HepG2 (cell line): ENCODE measurements around the gene TH. TPM values are rescaled to one million over a fixed set of nuclear protein-coding genes. Genes with fewer than 3 reads are reported as not detected.

Experiments
- ATAC-seq: fragments of 200-7000 bp; cut with Tn5 transposase; 3 replicates; pipeline ENCODE4 v1.9.1; 2020; ENCODE audit warnings: mild to moderate bottlenecking, moderate library complexity
- BruUV-seq: library from RNA; stranded (reverse); fragments of 400-500 nt; replicated peaks from 2 replicates; lab custom pipeline; 2021; lab: Mats Ljungman, UMichigan
- CTCF ChIA-PET: fragments of 300-600 bp; formaldehyde crosslinking; extraction: SDS; loops from one replicate; lab custom pipeline; 2021; ENCODE audit warnings: low total read pairs, inconsistent platforms, low intra/inter-chr PET ratio; lab: Yijun Ruan, JAX
- POLR2A ChIA-PET: fragments of 350-600 bp; sonication (Branson Sonifier 250); formaldehyde crosslinking; loops from one replicate; lab custom pipeline; 2020; ENCODE audit warnings: antibody characterized with exemption, inconsistent platforms; lab: Yijun Ruan, JAX
- DNase-seq: peaks from one replicate; pipeline ENCODE4 v3.0.0-alpha.2; 2015; ENCODE audit warnings: low spot score
- FAIRE-seq: peaks from 3 replicates; lab custom pipeline; 2011; peaks lifted over from hg19 to GRCh38; lab: Jason Lieb, UNC
- H2AFZ ChIP-seq: one replicate; pipeline ENCODE4 v1.6.1; 2011; ENCODE audit warnings: low read length, inconsistent platforms
- H3K27ac ChIP-seq: fragments of 300-600 bp; 3 replicates; pipeline ENCODE4 v1.8.0; 2011; ENCODE audit warnings: mixed run types, mild to moderate bottlenecking, mixed read lengths, low read length, inconsistent platforms; ENCODE audit not compliant: insufficient read depth; ENCODE audit errors: extremely low read length
- H3K27me3 ChIP-seq, 2 experiments: fragments of 200-600 bp in 1 of 2; 2 replicates in 1 of 2; 3 replicates in 1 of 2; pipeline versions ENCODE4 v1.6.0 to v1.8.0; 2011; ENCODE audit warnings: low read length in 2 of 2, mild to moderate bottlenecking in 2 of 2, moderate library complexity in 2 of 2, inconsistent platforms in 1 of 2; ENCODE audit not compliant: insufficient read depth in 2 of 2, control insufficient read depth in 1 of 2
- H3K36me3 ChIP-seq, 2 experiments: fragments of 200-600 bp in 1 of 2; replicated peaks in 1 of 2; 2 replicates in 1 of 2; 3 replicates in 1 of 2; pipeline versions ENCODE4 v1.5.1 to v1.8.0; 2011; ENCODE audit warnings: low read length in 2 of 2, inconsistent platforms in 1 of 2; ENCODE audit not compliant: insufficient read depth in 2 of 2, control insufficient read depth in 1 of 2
- H3K4me1 ChIP-seq: 2 replicates; pipeline ENCODE4 v1.5.1; 2012; ENCODE audit warnings: low read length, inconsistent platforms; ENCODE audit not compliant: insufficient read depth
- H3K4me2 ChIP-seq: 2 replicates; pipeline ENCODE4 v1.6.0; 2011; ENCODE audit warnings: low read depth, low read length, inconsistent platforms
- H3K4me3 ChIP-seq, 3 experiments: fragments of 200-600 bp in 1 of 3; sonication (generic), shearing (Covaris generic) in 1 of 3; replicated peaks in 1 of 3; 2 replicates each; pipeline ENCODE4 v1.5.1; 2011 to 2016; ENCODE audit warnings: low read length in 3 of 3, inconsistent platforms in 2 of 3, low read depth in 2 of 3, mild to moderate bottlenecking in 2 of 3, control low read depth in 1 of 3, mixed read lengths in 1 of 3; ENCODE audit not compliant: insufficient read depth in 1 of 3
- H3K79me2 ChIP-seq: one replicate; pipeline ENCODE4 v1.6.1; 2011; ENCODE audit warnings: low read length, inconsistent platforms; ENCODE audit not compliant: insufficient read depth
- H3K9ac ChIP-seq: 2 replicates; pipeline ENCODE4 v1.6.0; 2011; ENCODE audit warnings: mild to moderate bottlenecking, low read depth, low read length, inconsistent platforms; ENCODE audit not compliant: insufficient read depth
- H3K9me3 ChIP-seq: 2 replicates; pipeline ENCODE4 v1.5.1; 2012; ENCODE audit warnings: mild to moderate bottlenecking, low read length
- H4K20me1 ChIP-seq: 2 replicates; pipeline ENCODE4 v1.6.0; 2011; ENCODE audit warnings: inconsistent platforms, mild to moderate bottlenecking, low read length, moderate library complexity; ENCODE audit not compliant: insufficient read depth
- FOSL2 ChIP-seq: sonication (generic); formaldehyde crosslinking; IDR thresholded peaks from 2 replicates; pipeline ENCODE4 v1.4.0; 2020; ENCODE audit warnings: missing genetic modification reagents
- PATZ1 ChIP-seq: sonication (generic); formaldehyde crosslinking; IDR thresholded peaks from 2 replicates; pipeline ENCODE4 v1.4.0; 2020; ENCODE audit warnings: missing genetic modification reagents
- TBX3 ChIP-seq: fragments of 450-650 bp; IDR thresholded peaks from 2 replicates; pipeline ENCODE4 v1.6.1; 2017; ENCODE audit warnings: antibody characterized with exemption, mild to moderate bottlenecking, inconsistent platforms, borderline replicate concordance
- ZNF687 ChIP-seq: sonication (generic); formaldehyde crosslinking; IDR thresholded peaks from 2 replicates; pipeline ENCODE4 v1.5.1; 2020; ENCODE audit warnings: mild to moderate bottlenecking, missing genetic modification reagents, moderate library complexity
- WGBS: methylation state at CpG from one replicate; pipeline ENCODE4 v1.1.6; 2017; ENCODE audit warnings: low lambda C conversion rate; 5-methylcytosine and 5-hydroxymethylcytosine counted together
- in situ Hi-C: cut with HindIII; loops from 2 replicates; pipeline ENCODE4 v1.10.0; 2017; ENCODE audit warnings: low pct_unique_long_range_greater_than_20kb; ENCODE audit not compliant: extremely low pct_ligation_motif_present
- intact Hi-C: fragments of 100-400 bp; cut with micrococcal nuclease; formaldehyde crosslinking; loops from one replicate; pipeline ENCODE4 v1.10.0; 2022; ENCODE audit not compliant: unreplicated experiment
- polyA plus RNA-seq, 8 experiments: library from polyadenylated mRNA; depleted of rRNA in 3 of 8; stranded (reverse) in 7 of 8; unstranded in 1 of 8; fragments of >200 nt; fragmentation: Illumina TruSeq in 4 of 8; extraction: Trizol in 4 of 8; gene quantifications; 2 replicates each; pipeline versions ENCODE4 v1.2.1 to v1.2.3, GENCODE V29; 2011 to 2016; ENCODE audit warnings: low read depth in 4 of 8, missing spikeins in 1 of 8, mixed read lengths in 1 of 8; ENCODE audit not compliant: insufficient read depth in 1 of 8
- total RNA-seq, 5 experiments: library from RNA; depleted of rRNA; stranded (reverse); fragments of >200 nt; fragmentation: Illumina TruSeq; extraction: Trizol; gene quantifications; 2 replicates each; pipeline ENCODE4 v1.2.3, GENCODE V29; 2016; ENCODE audit warnings: low read depth in 1 of 5

TH gene
- total and polyA plus RNA-seq, 2 of the 13 experiments (the other 11 are each of a cell fraction or from before 2014, with no cell fraction given) = 0.36 TPM; not detected in 1

DNA sequence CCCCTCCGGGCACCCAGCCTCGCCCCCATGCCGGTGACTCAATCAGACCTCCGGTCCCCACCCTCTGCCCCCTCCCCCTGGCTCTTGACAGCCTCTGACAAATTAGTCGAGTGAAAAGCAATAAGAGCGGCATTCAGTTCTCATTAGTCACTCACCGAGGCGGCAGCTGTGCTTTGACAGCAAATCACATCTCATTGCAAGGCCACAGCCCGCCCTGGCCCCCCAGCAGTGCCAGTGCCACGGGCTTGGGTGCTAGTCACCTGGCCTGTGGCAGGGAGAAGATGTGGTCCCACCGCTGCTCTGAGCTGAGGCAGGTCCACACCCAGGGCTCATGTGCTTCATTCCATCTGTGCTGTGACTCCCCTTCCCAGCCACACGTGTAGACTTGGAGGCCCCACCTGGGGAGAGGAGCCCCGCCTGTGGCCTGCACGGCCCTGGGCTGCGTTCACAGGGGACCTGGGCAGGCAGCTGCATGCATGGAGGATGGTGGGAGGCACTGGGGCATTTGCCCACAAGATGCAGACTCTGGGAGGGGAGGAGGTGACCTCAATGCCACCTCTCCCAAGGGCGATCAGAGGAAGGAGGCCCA, 7.4 kb upstream of the TH start:
- DNase-seq = peak; percentile 32
- peaks cover 17% of the 10 kb centered on the region for H3K4me1 ChIP-seq
- in situ Hi-C loops = no loop called here
- TF ChIP-seq ZNF687 (CRISPR knock-in tag) (0 out of 2 replicates have a peak, but pooled peaks have one; percentile 14), TBX3 (no peak), PATZ1 (CRISPR knock-in tag) (peak; percentile 15; the same call in 1 of the 2 replicates), FOSL2 (CRISPR knock-in tag) (0 out of 2 replicates have a peak, but pooled peaks have one; percentile 20)
- TF ChIP-seq, all 625 proteins: peak for 3
- Histone ChIP-seq H3K36me3 (no peaks in the 10 kb centered on the region), H3K79me2 (no peaks in the 10 kb centered on the region), H3K4me2 (no peak overlapping the region), H3K9ac (no peak overlapping the region), H4K20me1 (no peaks in the 10 kb centered on the region), H3K27ac (no peak overlapping the region), H3K27me3 (peaks cover 19 to 67% of the 10 kb centered on the region in 2 experiments), H2AFZ (no peak overlapping the region), H3K9me3 (no peaks in the 10 kb centered on the region), H3K4me3 (no peak overlapping the region)
- POLR2A ChIA-PET = no interaction called here
- FAIRE-seq (no peak), ATAC-seq (no peak; the same call in 2 of the 3 replicates)
- BruUV-seq = no TSS peak
- intact Hi-C loops = no loop called here
- CTCF ChIA-PET = no interaction called here
- WGBS = 4% methylated on average over 3 of the region's 16 CpGs
